ENCODE measurements around the gene GRIN1. TPM values are rescaled to one million over a fixed set of nuclear protein-coding genes. Genes with fewer than 3 reads are reported as not detected.
A peak's percentile ranks its signal among the peaks of the same experiment; 100 is the strongest.

Gene GRIN1
- total and polyA plus RNA-seq, 10 of the 15 experiments (the other 5 are each of a cell fraction or from before 2014, with no cell fraction given): 0.05 to 0.10 (median 0.06) TPM; not detected in 6

- H3K27me3 ChIP-seq (replicated peaks in 1 of 2; ENCODE audit: control insufficient read depth in 2 of 2, insufficient read depth in 2 of 2, low read length in 1 of 2): no peaks in the 10 kb centered on the region
- FAIRE-seq (peak; percentile 44), ATAC-seq (peak; percentile 97), DNase-seq (ENCODE audit: low read depth, low spot score) (no peak)
- in situ Hi-C loops (cut with MboI): no loop called here
- peaks cover 6% of the 10 kb centered on the region; the same call in 1 of the 2 replicates for H3K4me1 ChIP-seq (ENCODE audit: control insufficient read depth, insufficient read depth, low read length)
- CTCF ChIA-PET: interaction anchor here (0.6 to 1.8 kb wide), 7 partner anchors 19 to 167 kb away, joined by 3 to 7 read pairs (median 6); partner anchors contain the start of gene RNF224
- peak within 1 kb of the TSS; percentile 83 for H2AFZ ChIP-seq (ENCODE audit: control insufficient read depth, low read depth, low read length)
- POLR2A ChIA-PET: interaction anchor here (1.1 to 1.5 kb wide), 4 partner anchors 12 to 120 kb away, joined by 3 to 16 read pairs (median 4); partner anchors contain the start of gene MAN1B1
- RAD21 ChIA-PET (ENCODE audit: unreplicated experiment): interaction anchor here (0.7 to 1.3 kb wide), 8 partner anchors 19 to 122 kb away, joined by 3 to 9 read pairs (median 4); partner anchors contain the start of genes MAN1B1 and RNF224
- peak within 1 kb of the TSS; percentile 70 for H3K4me3 ChIP-seq
- SMC1A ChIA-PET (ENCODE audit: uncharacterized antibody, unreplicated experiment): interaction anchor here (0.8 to 1.3 kb wide), 6 partner anchors 18 to 113 kb away, joined by 3 to 5 read pairs (median 3); partner anchors contain the start of gene RNF224
- H3K4me2 ChIP-seq (ENCODE audit: control insufficient read depth, insufficient read depth): peak within 1 kb of the TSS; percentile 84; the same call in 1 of the 2 replicates
- H3K79me2 ChIP-seq (ENCODE audit: control insufficient read depth, insufficient read depth, low read length): peaks cover 2% of the 10 kb centered on the region
- no TSS peak for BruUV-seq (replicated peaks)
- no peaks in the 10 kb centered on the region for H4K20me1 ChIP-seq (ENCODE audit: control insufficient read depth, insufficient read depth)
- H3K36me3 ChIP-seq (ENCODE audit: control insufficient read depth in 2 of 2, insufficient read depth in 2 of 2, low read length in 1 of 2): peaks cover 4 to 17% of the 10 kb centered on the region in 2 experiments; a peak in 3 of 4 replicates
- WGBS (ENCODE audit: insufficient coverage, insufficient replicate concordance, low lambda C conversion rate, missing lambda C conversion rate): 2% methylated on average over 53 of the region's 70 CpGs
- intact Hi-C loops (cut with micrococcal nuclease; ENCODE audit: unreplicated experiment): loop anchor here (5.0 kb wide), 2 partner anchors 37 to 48 kb away; no protein-coding TSS in a partner anchor
- H3K27ac ChIP-seq (ENCODE audit: control insufficient read depth, insufficient read depth): peak within 1 kb of the TSS; percentile 58; the same call in 1 of the 2 replicates
- peak within 1 kb of the TSS; percentile 61 for H3K9ac ChIP-seq (ENCODE audit: control insufficient read depth, insufficient read depth, low read length)
- no peaks in the 10 kb centered on the region for H3K9me3 ChIP-seq (replicated peaks; ENCODE audit: control insufficient read depth, insufficient read depth, low read length)
- TF ChIP-seq CHD4 (IDR thresholded peaks at IDR 0.05) (no peak), RAD21 (IDR thresholded peaks at IDR 0.05; ENCODE audit: insufficient read depth, low read depth, low read length) (no peak), ATF7 (IDR thresholded peaks at IDR 0.05; ENCODE audit: low read depth) (no peak), CEBPZ (IDR thresholded peaks at IDR 0.05; ENCODE audit: low read depth, low read length) (no peak), TCF12 (IDR thresholded peaks at IDR 0.05; ENCODE audit: low read depth, low read length) (no peak), ZBED1 (IDR thresholded peaks at IDR 0.05; ENCODE audit: borderline replicate concordance) (no peak), NR2C1 (IDR thresholded peaks at IDR 0.05) (peak; percentile 82), EP300 (IDR thresholded peaks at IDR 0.05; ENCODE audit: borderline replicate concordance in 1 of 2, control insufficient read depth in 1 of 2, low read depth in 2 of 2, low read length in 2 of 2) (no peak), STAT1 (conservative IDR thresholded peaks at IDR 0.05) (no peak), EGR1 (IDR thresholded peaks at IDR 0.05; ENCODE audit: borderline replicate concordance in 1 of 2, low read depth in 2 of 2, low read length in 2 of 2) (peak in 1 of 2 experiments; percentile 73; a peak in 1 of 3 replicates), NFYB (IDR thresholded peaks at IDR 0.05; ENCODE audit: insufficient read depth, low read depth, low read length) (no peak), MEF2B (IDR thresholded peaks at IDR 0.05; ENCODE audit: partially characterized antibody, poor library complexity, severe bottlenecking) (no peak), CHD2 (IDR thresholded peaks at IDR 0.05; ENCODE audit: borderline replicate concordance, low read depth, low read length) (no peak), SMARCA5 (IDR thresholded peaks at IDR 0.05) (0 out of 2 replicates have a peak, but pooled peaks have one; percentile 41), IKZF2 (IDR thresholded peaks at IDR 0.05) (no peak), SIX5 (IDR thresholded peaks at IDR 0.05; ENCODE audit: low read depth, low read length, severe bottlenecking) (no peak)
Measured at GRCh38 chr9:137114613-137115393, 24.2 kb upstream of the GRIN1 start, which contains the start of gene DPP7. Gene DPP7 (minus strand): TSS chr9:137114733. CDS start chr9:137114713, 20 bp downstream.
